Brain microvascular endothelial cell (primary cell): ENCODE results near the gene GEMIN8.

ENCODE experiments used
- DNase-seq: peaks from one replicate; pipeline ENCODE4 v3.0.0-alpha.2; 2020
- H3K27ac ChIP-seq: fragments of 250-450 bp; sonication (Bioruptor Pico); 2 replicates; pipeline ENCODE4 v1.5.1; 2020; ENCODE audit warnings: mild to moderate bottlenecking, moderate library complexity
- H3K27me3 ChIP-seq: fragments of 250-450 bp; sonication (Bioruptor Pico); replicated peaks from 2 replicates; pipeline ENCODE4 v1.5.1; 2020; ENCODE audit warnings: mild to moderate bottlenecking
- H3K36me3 ChIP-seq: fragments of 250-450 bp; sonication (Bioruptor Pico); replicated peaks from 2 replicates; pipeline ENCODE4 v1.5.1; 2020; ENCODE audit warnings: mild to moderate bottlenecking
- H3K4me3 ChIP-seq: 2 replicates; pipeline ENCODE4 v1.5.1; 2011; ENCODE audit warnings: low read depth, mild to moderate bottlenecking, control low read depth, low read length, moderate library complexity
- in situ Hi-C: cut with HindIII; loops from 2 replicates; pipeline ENCODE4 v1.10.0; 2017; ENCODE audit warnings: low sequenced_read_pairs, low pct_ligation_motif_present
- TF ChIP-seq, protein P1 (sequence below): IDR thresholded peaks from 2 replicates; pipeline ENCODE4 v1.5.1; 2011; ENCODE audit warnings: low read depth, mild to moderate bottlenecking, moderate library complexity, low read length, control low read depth, inconsistent platforms; ENCODE audit errors: missing control alignments

Gene GEMIN8

DNA sequence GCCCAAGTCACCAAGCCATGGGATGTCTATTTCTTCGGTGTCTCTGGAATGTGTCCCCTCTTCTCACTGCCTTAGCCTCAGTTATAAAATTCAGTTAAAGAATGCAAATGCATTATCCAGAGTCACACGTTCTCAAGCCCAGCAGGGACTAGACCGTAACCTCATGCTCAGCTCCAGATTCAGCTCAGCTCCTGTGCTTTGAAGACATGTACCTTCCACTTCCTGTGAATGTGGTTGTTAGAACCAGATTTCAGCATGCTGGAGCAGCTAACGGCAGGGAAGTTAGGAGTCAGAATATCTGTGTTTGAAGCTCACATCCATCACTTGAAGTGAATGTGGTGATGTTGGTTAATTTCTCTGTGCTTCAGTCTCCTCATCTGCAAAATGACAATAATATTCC is 26.7 kb downstream of the GEMIN8 start:
- no peak overlapping the region for H3K27ac ChIP-seq
- no peaks in the 10 kb centered on the region for H3K27me3 ChIP-seq
- TF ChIP-seq, protein P1, sequence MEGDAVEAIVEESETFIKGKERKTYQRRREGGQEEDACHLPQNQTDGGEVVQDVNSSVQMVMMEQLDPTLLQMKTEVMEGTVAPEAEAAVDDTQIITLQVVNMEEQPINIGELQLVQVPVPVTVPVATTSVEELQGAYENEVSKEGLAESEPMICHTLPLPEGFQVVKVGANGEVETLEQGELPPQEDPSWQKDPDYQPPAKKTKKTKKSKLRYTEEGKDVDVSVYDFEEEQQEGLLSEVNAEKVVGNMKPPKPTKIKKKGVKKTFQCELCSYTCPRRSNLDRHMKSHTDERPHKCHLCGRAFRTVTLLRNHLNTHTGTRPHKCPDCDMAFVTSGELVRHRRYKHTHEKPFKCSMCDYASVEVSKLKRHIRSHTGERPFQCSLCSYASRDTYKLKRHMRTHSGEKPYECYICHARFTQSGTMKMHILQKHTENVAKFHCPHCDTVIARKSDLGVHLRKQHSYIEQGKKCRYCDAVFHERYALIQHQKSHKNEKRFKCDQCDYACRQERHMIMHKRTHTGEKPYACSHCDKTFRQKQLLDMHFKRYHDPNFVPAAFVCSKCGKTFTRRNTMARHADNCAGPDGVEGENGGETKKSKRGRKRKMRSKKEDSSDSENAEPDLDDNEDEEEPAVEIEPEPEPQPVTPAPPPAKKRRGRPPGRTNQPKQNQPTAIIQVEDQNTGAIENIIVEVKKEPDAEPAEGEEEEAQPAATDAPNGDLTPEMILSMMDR = no peak
- in situ Hi-C loops = no loop called here
- no peak for DNase-seq
- H3K4me3 ChIP-seq = no peak overlapping the region
- H3K36me3 ChIP-seq = no peaks in the 10 kb centered on the region

DNA sequence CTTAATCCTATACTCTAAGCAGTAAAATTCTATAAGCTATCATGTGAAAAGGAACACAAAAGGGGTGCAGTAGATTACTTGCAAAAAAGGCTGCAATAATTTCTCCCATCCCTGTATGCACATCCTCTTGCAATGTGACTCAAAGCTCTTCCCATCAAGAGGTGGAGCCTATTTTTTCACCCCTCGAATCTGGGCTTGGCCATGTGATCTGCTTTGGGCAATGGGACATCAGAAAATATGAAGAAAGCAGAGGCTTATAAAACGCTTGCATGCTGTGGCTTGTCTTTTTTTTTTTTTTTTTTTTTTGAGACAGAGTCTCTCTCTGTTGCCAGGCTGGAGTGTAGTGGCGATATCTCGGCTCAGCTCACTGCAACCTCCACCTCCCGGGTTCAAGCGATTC is 33.0 kb downstream of the GEMIN8 start:
- H3K36me3 ChIP-seq = no peaks in the 10 kb centered on the region
- in situ Hi-C loops = no loop called here
- no peaks in the 10 kb centered on the region for H3K27me3 ChIP-seq
- no peak overlapping the region for H3K4me3 ChIP-seq
- H3K27ac ChIP-seq = no peak overlapping the region
- no peak for DNase-seq
- TF ChIP-seq, protein P1 = no peak

DNA sequence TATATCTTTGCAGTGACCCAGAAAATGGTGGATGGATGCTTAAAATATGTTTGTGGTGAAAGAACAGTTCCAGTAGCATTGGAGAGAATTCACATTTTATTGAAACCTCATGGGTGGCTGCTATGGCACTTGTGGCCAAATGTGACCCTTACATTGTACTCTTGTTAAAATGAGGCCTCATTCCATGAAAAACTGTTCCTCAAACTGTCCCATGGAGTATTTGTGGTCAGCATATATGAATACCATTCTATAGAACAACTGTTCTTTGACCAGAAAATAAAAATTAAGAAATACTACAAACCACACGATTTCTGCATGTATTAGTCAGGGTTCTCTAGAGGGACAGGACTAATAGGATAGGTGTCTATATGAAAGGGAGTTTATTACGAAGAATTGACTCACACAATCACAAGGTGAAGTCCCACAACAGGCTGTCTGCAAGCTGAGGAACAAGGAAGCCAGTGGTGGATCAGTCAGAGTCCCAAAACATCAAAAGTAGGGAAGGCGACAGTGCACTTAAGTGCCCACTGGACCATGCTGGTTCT is 35.1 kb downstream of the GEMIN8 start:
- Histone ChIP-seq H3K4me3 (no peak overlapping the region), H3K27me3 (no peaks in the 10 kb centered on the region), H3K27ac (no peak overlapping the region), H3K36me3 (no peaks in the 10 kb centered on the region)
- DNase-seq = no peak
- in situ Hi-C loops = no loop called here
- TF ChIP-seq, protein P1 = no peak

DNA sequence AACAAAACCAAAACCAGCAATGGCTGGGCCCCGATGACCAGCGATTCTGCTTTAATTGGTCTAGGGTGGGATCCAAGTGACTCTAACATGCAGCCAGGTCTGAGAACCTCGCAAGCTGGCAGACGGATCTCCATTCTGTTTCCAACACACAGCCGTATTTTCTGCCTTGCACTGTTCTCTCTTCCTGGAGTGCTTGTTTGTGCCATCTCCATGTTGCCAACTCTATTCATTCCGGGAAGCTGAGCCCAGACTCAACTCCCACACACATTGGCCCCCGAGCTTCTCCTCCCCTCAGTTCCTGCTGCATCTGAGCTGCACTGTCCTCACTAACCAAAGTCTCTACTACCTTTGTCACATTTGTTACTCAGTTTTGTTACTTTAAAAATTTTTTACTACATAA is 35.6 kb downstream of the GEMIN8 start:
- H3K27ac ChIP-seq = no peak overlapping the region
- DNase-seq = no peak
- H3K27me3 ChIP-seq = no peaks in the 10 kb centered on the region
- in situ Hi-C loops = no loop called here
- H3K36me3 ChIP-seq = no peaks in the 10 kb centered on the region
- TF ChIP-seq, protein P1 = no peak
- no peak overlapping the region for H3K4me3 ChIP-seq

DNA sequence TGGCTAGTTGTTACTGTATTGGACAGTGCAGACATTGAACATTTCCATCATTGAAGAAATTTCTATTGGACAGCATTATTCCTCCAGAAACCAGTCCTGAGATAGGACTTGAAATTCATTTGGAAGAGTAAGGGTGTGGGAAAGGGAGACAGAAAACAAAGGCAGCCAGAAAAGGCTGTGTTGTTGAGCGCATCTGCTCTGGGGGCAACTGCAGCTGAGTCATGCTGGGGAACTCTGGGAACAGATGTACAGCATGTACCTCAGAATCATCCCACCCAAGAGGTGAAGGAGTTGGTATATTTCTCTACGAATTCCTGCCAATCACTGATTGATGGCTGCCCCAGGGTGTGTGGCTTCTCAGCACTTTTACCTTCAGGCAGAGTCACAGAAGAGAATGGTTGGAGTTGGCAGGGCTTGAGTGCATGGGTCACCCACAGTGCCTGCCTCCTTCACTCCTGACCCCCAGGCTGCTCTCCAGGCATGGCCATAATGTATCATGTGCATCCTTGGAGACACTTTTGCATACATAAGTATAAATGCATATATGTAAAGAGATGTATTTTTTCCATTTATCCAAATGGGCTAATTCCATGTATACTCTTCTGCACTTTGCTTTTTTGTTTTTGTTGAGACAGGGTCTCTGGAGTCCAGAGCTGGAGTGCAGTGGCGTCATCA is 39.4 kb downstream of the GEMIN8 start:
- Histone ChIP-seq H3K4me3 (no peak overlapping the region), H3K27me3 (no peaks in the 10 kb centered on the region), H3K36me3 (no peaks in the 10 kb centered on the region), H3K27ac (no peak overlapping the region)
- in situ Hi-C loops = no loop called here
- TF ChIP-seq, protein P1 = no peak
- no peak for DNase-seq
